Measurements from ENCODE around the gene LY6G5C.

The LY6G5C gene

GRCh38 chr6:31702819-31703716, 22.2 kb upstream of the LY6G5C start, which contains the start of gene ABHD16A:
ABHD16A (minus strand) TSS chr6:31703324; CDS start chr6:31703281, 43 bp downstream.
- H3K4me3 ChIP-seq (ENCODE audit: low read depth, low read length) = peak within 1 kb of the TSS; percentile 97
- TF ChIP-seq, protein P1, sequence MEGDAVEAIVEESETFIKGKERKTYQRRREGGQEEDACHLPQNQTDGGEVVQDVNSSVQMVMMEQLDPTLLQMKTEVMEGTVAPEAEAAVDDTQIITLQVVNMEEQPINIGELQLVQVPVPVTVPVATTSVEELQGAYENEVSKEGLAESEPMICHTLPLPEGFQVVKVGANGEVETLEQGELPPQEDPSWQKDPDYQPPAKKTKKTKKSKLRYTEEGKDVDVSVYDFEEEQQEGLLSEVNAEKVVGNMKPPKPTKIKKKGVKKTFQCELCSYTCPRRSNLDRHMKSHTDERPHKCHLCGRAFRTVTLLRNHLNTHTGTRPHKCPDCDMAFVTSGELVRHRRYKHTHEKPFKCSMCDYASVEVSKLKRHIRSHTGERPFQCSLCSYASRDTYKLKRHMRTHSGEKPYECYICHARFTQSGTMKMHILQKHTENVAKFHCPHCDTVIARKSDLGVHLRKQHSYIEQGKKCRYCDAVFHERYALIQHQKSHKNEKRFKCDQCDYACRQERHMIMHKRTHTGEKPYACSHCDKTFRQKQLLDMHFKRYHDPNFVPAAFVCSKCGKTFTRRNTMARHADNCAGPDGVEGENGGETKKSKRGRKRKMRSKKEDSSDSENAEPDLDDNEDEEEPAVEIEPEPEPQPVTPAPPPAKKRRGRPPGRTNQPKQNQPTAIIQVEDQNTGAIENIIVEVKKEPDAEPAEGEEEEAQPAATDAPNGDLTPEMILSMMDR (IDR thresholded peaks at IDR 0.05; ENCODE audit: low read depth, low read length) = no peak
- no peaks in the 10 kb centered on the region; the same call in 1 of the 2 replicates for H3K36me3 ChIP-seq
- no peaks in the 10 kb centered on the region for H3K4me1 ChIP-seq
- DNase-seq = peak; percentile 99
- H3K9me3 ChIP-seq = no peaks in the 10 kb centered on the region
- H3K27me3 ChIP-seq = no peaks in the 10 kb centered on the region

- TF ChIP-seq, protein P1 (IDR thresholded peaks at IDR 0.05; ENCODE audit: low read depth, low read length) = no peak
- no peak for DNase-seq
These were observed 21.5 kb upstream of the LY6G5C start for GRCh38 chr6:31702405-31702818.

GRCh38 chr6:31701666-31702404, 21.0 kb upstream of the LY6G5C start:
- TF ChIP-seq, protein P1 (IDR thresholded peaks at IDR 0.05; ENCODE audit: low read depth, low read length) = no peak
- no peaks in the 10 kb centered on the region for H3K4me1 ChIP-seq
- no peaks in the 10 kb centered on the region for H3K9me3 ChIP-seq
- H3K36me3 ChIP-seq = no peaks in the 10 kb centered on the region; the same call in 1 of the 2 replicates
- H3K27me3 ChIP-seq = no peaks in the 10 kb centered on the region
- DNase-seq = peak; percentile 51
- peak overlapping the region; percentile 97 for H3K4me3 ChIP-seq (ENCODE audit: low read depth, low read length)

More at GRCh38 chr6:31702405-31702818, 21.5 kb upstream of the LY6G5C start:
- no peaks in the 10 kb centered on the region; the same call in 1 of the 2 replicates for H3K36me3 ChIP-seq
- no peaks in the 10 kb centered on the region for H3K4me1 ChIP-seq
- H3K9me3 ChIP-seq = no peaks in the 10 kb centered on the region
- peak overlapping the region; percentile 97 for H3K4me3 ChIP-seq (ENCODE audit: low read depth, low read length)
- no peaks in the 10 kb centered on the region for H3K27me3 ChIP-seq

DNA sequence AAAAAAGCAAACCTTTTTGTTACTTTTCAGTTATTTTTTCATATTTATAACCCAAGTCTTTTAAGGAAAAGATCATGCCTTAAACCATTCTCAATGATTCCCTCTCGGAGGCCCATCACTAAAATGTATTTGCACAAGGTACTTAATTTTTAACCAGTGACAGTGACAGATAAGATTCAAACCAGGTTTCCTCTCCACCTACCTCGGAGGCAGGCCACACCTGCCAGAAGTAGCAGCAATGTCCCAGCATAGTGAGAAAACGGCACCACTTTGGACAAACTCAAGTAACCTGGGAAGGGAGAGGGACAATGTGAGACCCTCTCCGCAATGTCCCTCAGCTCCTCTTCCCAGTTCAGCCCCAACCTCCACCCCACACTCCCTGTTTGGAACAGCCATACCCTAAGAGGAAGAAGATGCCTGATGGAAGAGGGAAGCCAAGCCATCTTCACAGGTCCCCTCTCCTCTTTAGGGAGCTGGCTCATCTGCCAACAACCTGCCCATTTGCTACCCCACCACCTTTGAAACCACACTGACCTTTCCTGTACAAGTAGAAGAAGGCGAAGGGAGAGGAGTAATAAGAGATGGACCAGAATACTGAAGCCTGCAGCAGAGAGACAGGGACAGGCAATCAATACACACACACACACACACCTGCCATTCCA, 20.0 kb upstream of the LY6G5C start:
- no peaks in the 10 kb centered on the region for H3K27me3 ChIP-seq
- H3K9me3 ChIP-seq = no peaks in the 10 kb centered on the region
- H3K4me3 ChIP-seq (ENCODE audit: low read depth, low read length) = no peak overlapping the region
- no peak for DNase-seq
- no peaks in the 10 kb centered on the region for H3K4me1 ChIP-seq
- H3K36me3 ChIP-seq = no peaks in the 10 kb centered on the region; the same call in none of the 2 replicates
- TF ChIP-seq, protein P1 (IDR thresholded peaks at IDR 0.05; ENCODE audit: low read depth, low read length) = no peak

GRCh38 chr6:31697555-31697954, 16.7 kb upstream of the LY6G5C start:
- TF ChIP-seq, protein P1 (IDR thresholded peaks at IDR 0.05; ENCODE audit: low read depth, low read length) = no peak
- DNase-seq = no peak
- Histone ChIP-seq H3K36me3 (no peaks in the 10 kb centered on the region; the same call in none of the 2 replicates), H3K27me3 (no peaks in the 10 kb centered on the region), H3K9me3 (no peaks in the 10 kb centered on the region), H3K4me3 (ENCODE audit: low read depth, low read length) (no peak overlapping the region), H3K4me1 (no peaks in the 10 kb centered on the region)
